22Rv1 (cell line): ENCODE data around the gene LYPD6B.

Experiments used
- H3K27ac ChIP-seq: fragments of 450-650 bp; 2 replicates; pipeline ENCODE4 v1.5.1; 2017
- CTCF ChIP-seq: fragments of 450-650 bp; IDR thresholded peaks from 2 replicates; pipeline ENCODE4 v1.5.1; 2017; ENCODE audit warnings: mild to moderate bottlenecking
- ZFX ChIP-seq: fragments of 450-650 bp; IDR thresholded peaks from 2 replicates; pipeline ENCODE4 v1.6.1; 2017; ENCODE audit warnings: antibody characterized with exemption, borderline replicate concordance

Gene LYPD6B

GRCh38 chr2:149033716-149034115 lies 4.8 kb upstream of the LYPD6B start:
- H3K27ac ChIP-seq, result no peak overlapping the region
- no peak for TF ChIP-seq CTCF
- no peak for TF ChIP-seq ZFX

- H3K27ac ChIP-seq, result no peak overlapping the region
- TF ChIP-seq CTCF (no peak), ZFX (no peak)
Measured at GRCh38 chr2:149034406-149034805, 4.1 kb upstream of the LYPD6B start.

GRCh38 chr2:149036507-149037293 lies 1.8 kb upstream of the LYPD6B start:
- no peak overlapping the region for H3K27ac ChIP-seq
- TF ChIP-seq CTCF (no peak), ZFX (no peak)

GRCh38 chr2:149037851-149038250 lies 648 bp upstream of the LYPD6B start:
- H3K27ac ChIP-seq, result no peak overlapping the region
- TF ChIP-seq ZFX, result no peak
- no peak for TF ChIP-seq CTCF

- no peak overlapping the region for H3K27ac ChIP-seq
- TF ChIP-seq ZFX (no peak), CTCF (no peak)
Measured at GRCh38 chr2:149039213-149039724, 770 bp downstream of the LYPD6B start.

GRCh38 chr2:149040451-149040850 lies 2.0 kb downstream of the LYPD6B start:
- no peak for TF ChIP-seq ZFX
- peak; percentile 50 for TF ChIP-seq CTCF

GRCh38 chr2:149041482-149041881 lies 3.0 kb downstream of the LYPD6B start:
- TF ChIP-seq CTCF (no peak), ZFX (no peak)
- H3K27ac ChIP-seq, result no peak overlapping the region

More at GRCh38 chr2:149040451-149040850, 2.0 kb downstream of the LYPD6B start:
- H3K27ac ChIP-seq, result no peak overlapping the region
